ENCODE measurements around the gene DENND10. TPM values are rescaled to one million over a fixed set of nuclear protein-coding genes. Genes with fewer than 3 reads are reported as not detected.

The DENND10 gene
- total and polyA plus RNA-seq, 2 experiments from 2014 or later, result 41.4 to 41.8 TPM

- DNase-seq (ENCODE audit: low spot score) (no peak), ATAC-seq (no peak)
- Histone ChIP-seq H3F3A (replicated peaks; ENCODE audit: low read depth) (no peaks in the 10 kb centered on the region), H3K4me3 (no peak overlapping the region), H4K20me1 (replicated peaks; ENCODE audit: insufficient read depth) (peaks cover 11% of the 10 kb centered on the region), H3K4me1 (ENCODE audit: insufficient read depth) (no peaks in the 10 kb centered on the region), H3K27me3 (ENCODE audit: insufficient read depth) (no peaks in the 10 kb centered on the region), H3K4me2 (no peak overlapping the region), H3K27ac (ENCODE audit: low read depth) (no peak overlapping the region), H3K9me2 (ENCODE audit: insufficient read depth) (no peaks in the 10 kb centered on the region), H2AFZ (no peak overlapping the region), H3K79me2 (replicated peaks; ENCODE audit: insufficient read depth) (no peaks in the 10 kb centered on the region), H3K36me3 (ENCODE audit: insufficient read depth) (peaks cover 41% of the 10 kb centered on the region)
- Mint-ChIP-seq H3K4me3 (no peak overlapping the region), H3K27me3 (ENCODE audit: insufficient read depth, low read depth, poor library complexity) (no peaks in the 10 kb centered on the region), H3K9me3 (no peaks in the 10 kb centered on the region), H3K4me1 (no peaks in the 10 kb centered on the region), H3K27ac (no peak overlapping the region), H3K36me3 (ENCODE audit: low read depth) (peaks cover 73% of the 10 kb centered on the region)
- no peak for TF ChIP-seq ZNF114 (CRISPR knock-in tag; IDR thresholded peaks at IDR 0.05)
- no peak for TF ChIP-seq NANOG (IDR thresholded peaks at IDR 0.05; ENCODE audit: borderline replicate concordance)
- TF ChIP-seq EZH2phosphoT487 (IDR thresholded peaks at IDR 0.05; ENCODE audit: unreplicated experiment), result no peak
- no peak for TF ChIP-seq EZH2 (IDR thresholded peaks at IDR 0.05; ENCODE audit: low read depth, unreplicated experiment)
- no peak for TF ChIP-seq STAT1 (IDR thresholded peaks at IDR 0.05; ENCODE audit: unreplicated experiment)
- no peak for TF ChIP-seq CTCF (conservative IDR thresholded peaks at IDR 0.05; ENCODE audit: low read depth in 2 of 2)
- no peak for TF ChIP-seq CREB1 (CRISPR knock-in tag; IDR thresholded peaks at IDR 0.05; ENCODE audit: low read depth)
- no peak for TF ChIP-seq POLR2AphosphoS5 (IDR thresholded peaks at IDR 0.05; ENCODE audit: low read depth)
- no peak for TF ChIP-seq ZNF462 (CRISPR knock-in tag; IDR thresholded peaks at IDR 0.05)
- TF ChIP-seq ETS1 (IDR thresholded peaks at IDR 0.05), result no peak
- no peak for TF ChIP-seq REST (IDR thresholded peaks at IDR 0.05; ENCODE audit: unreplicated experiment)
- no peak for TF ChIP-seq ZNF331 (CRISPR knock-in tag; IDR thresholded peaks at IDR 0.05; ENCODE audit: low read depth)
- no peak for TF ChIP-seq JUNB (IDR thresholded peaks at IDR 0.05; ENCODE audit: unreplicated experiment)
Measured at GRCh38 chr10:119118231-119118630, 14.3 kb downstream of the DENND10 start.

All from GM23338 (cell line).